ENCODE results near the gene ZNF695.
"Not testable (repeated sequence)": the region's sequence is repeated elsewhere in the genome, so short reads cannot be mapped to it uniquely, and the experiment has no call there.

The ZNF695 gene

GRCh38 chr1:247007511-247008405 is at the start of gene ZNF695:
ZNF695 (minus strand) TSS chr1:247008057; CDS start chr1:247007908, 149 bp downstream.
- H3K27me3 ChIP-seq (ENCODE audit: low read depth), result no peaks in the 10 kb centered on the region
- DNase-seq (ENCODE audit: low spot score in 2 of 2), result peak; percentile 95 to 98
- H3K4me1 ChIP-seq, result peaks cover 7% of the 10 kb centered on the region
- H3K9me3 ChIP-seq, result peaks cover 29% of the 10 kb centered on the region
- H3K4me3 ChIP-seq, result peak within 1 kb of the TSS; percentile 90
- in situ Hi-C loops (cut with MboI; ENCODE audit: low sequenced_read_pairs), result no loop called here
- peaks cover 26% of the 10 kb centered on the region for H3K36me3 ChIP-seq (replicated peaks)

GRCh38 chr1:247056071-247056470 is 48.2 kb upstream of the ZNF695 start:
- Histone ChIP-seq H3K4me3 (no peak overlapping the region), H3K27me3 (ENCODE audit: low read depth) (no peaks in the 10 kb centered on the region), H3K9me3 (peaks cover 51% of the 10 kb centered on the region), H3K36me3 (replicated peaks) (no peaks in the 10 kb centered on the region), H3K4me1 (no peaks in the 10 kb centered on the region)
- DNase-seq (ENCODE audit: low spot score in 2 of 2), result no peak
- in situ Hi-C loops (cut with MboI; ENCODE audit: low sequenced_read_pairs), result no loop called here

- peaks cover 46% of the 10 kb centered on the region for H3K9me3 ChIP-seq
- no peaks in the 10 kb centered on the region for H3K27me3 ChIP-seq (ENCODE audit: low read depth)
- no peak for DNase-seq (ENCODE audit: low spot score in 2 of 2)
- H3K36me3 ChIP-seq (replicated peaks), result no peaks in the 10 kb centered on the region
- in situ Hi-C loops (cut with MboI; ENCODE audit: low sequenced_read_pairs), result no loop called here
- H3K4me1 ChIP-seq, result no peaks in the 10 kb centered on the region
- no peak overlapping the region for H3K4me3 ChIP-seq
Measured at GRCh38 chr1:247054992-247055415, 47.1 kb upstream of the ZNF695 start.

- Histone ChIP-seq H3K4me1 (no peaks in the 10 kb centered on the region), H3K4me3 (no peak overlapping the region), H3K36me3 (replicated peaks) (no peaks in the 10 kb centered on the region), H3K27me3 (ENCODE audit: low read depth) (no peaks in the 10 kb centered on the region), H3K9me3 (peaks cover 42% of the 10 kb centered on the region)
- no peak for DNase-seq (ENCODE audit: low spot score in 2 of 2)
- in situ Hi-C loops (cut with MboI; ENCODE audit: low sequenced_read_pairs), result no loop called here
Measured at GRCh38 chr1:247047702-247048101, 39.8 kb upstream of the ZNF695 start.

GRCh38 chr1:247047260-247047659 is 39.4 kb upstream of the ZNF695 start:
- in situ Hi-C loops (cut with MboI; ENCODE audit: low sequenced_read_pairs), result no loop called here
- no peak for DNase-seq (ENCODE audit: low spot score in 2 of 2)
- Histone ChIP-seq H3K27me3 (ENCODE audit: low read depth) (no peaks in the 10 kb centered on the region), H3K4me3 (no peak overlapping the region), H3K9me3 (peaks cover 43% of the 10 kb centered on the region), H3K4me1 (no peaks in the 10 kb centered on the region), H3K36me3 (replicated peaks) (no peaks in the 10 kb centered on the region)

GRCh38 chr1:247043406-247043805 is 35.5 kb upstream of the ZNF695 start:
- DNase-seq (ENCODE audit: low spot score in 2 of 2), result no peak
- H3K36me3 ChIP-seq (replicated peaks), result peaks cover 7% of the 10 kb centered on the region
- in situ Hi-C loops (cut with MboI; ENCODE audit: low sequenced_read_pairs), result no loop called here
- H3K4me1 ChIP-seq, result no peaks in the 10 kb centered on the region
- peaks cover 47% of the 10 kb centered on the region for H3K9me3 ChIP-seq
- no peak overlapping the region for H3K4me3 ChIP-seq
- no peaks in the 10 kb centered on the region for H3K27me3 ChIP-seq (ENCODE audit: low read depth)

GRCh38 chr1:247037511-247038320 is 29.9 kb upstream of the ZNF695 start:
- Histone ChIP-seq H3K4me1 (no peaks in the 10 kb centered on the region), H3K4me3 (no peak overlapping the region), H3K9me3 (peaks cover 28% of the 10 kb centered on the region), H3K27me3 (ENCODE audit: low read depth) (no peaks in the 10 kb centered on the region), H3K36me3 (replicated peaks) (peaks cover 27% of the 10 kb centered on the region)
- DNase-seq (ENCODE audit: low spot score in 2 of 2), result no peak
- in situ Hi-C loops (cut with MboI; ENCODE audit: low sequenced_read_pairs), result no loop called here

- H3K36me3 ChIP-seq (replicated peaks); H3K4me3 ChIP-seq; DNase-seq (ENCODE audit: low spot score in 2 of 2); in situ Hi-C loops (cut with MboI; ENCODE audit: low sequenced_read_pairs); H3K9me3 ChIP-seq; H3K27me3 ChIP-seq (ENCODE audit: low read depth); H3K4me1 ChIP-seq: not testable (repeated sequence)
Measured at GRCh38 chr1:247032306-247032705, 24.4 kb upstream of the ZNF695 start.

- H3K27me3 ChIP-seq (ENCODE audit: low read depth); H3K4me1 ChIP-seq; H3K4me3 ChIP-seq; DNase-seq (ENCODE audit: low spot score in 2 of 2); H3K36me3 ChIP-seq (replicated peaks); H3K9me3 ChIP-seq; in situ Hi-C loops (cut with MboI; ENCODE audit: low sequenced_read_pairs): not testable (repeated sequence)
Measured at GRCh38 chr1:247024658-247025057, 16.8 kb upstream of the ZNF695 start.

- no peak for DNase-seq (ENCODE audit: low spot score in 2 of 2)
- Histone ChIP-seq H3K36me3 (replicated peaks) (no peaks in the 10 kb centered on the region), H3K4me3 (no peak overlapping the region), H3K4me1 (peaks cover 7% of the 10 kb centered on the region; the same call in 1 of the 2 replicates), H3K9me3 (peaks cover 8% of the 10 kb centered on the region; the same call in 1 of the 2 replicates), H3K27me3 (ENCODE audit: low read depth) (no peaks in the 10 kb centered on the region)
- in situ Hi-C loops (cut with MboI; ENCODE audit: low sequenced_read_pairs), result no loop called here
Measured at GRCh38 chr1:247013391-247013790, 5.5 kb upstream of the ZNF695 start.

GRCh38 chr1:247008406-247008799 is 546 bp upstream of the ZNF695 start:
- peaks cover 26% of the 10 kb centered on the region for H3K9me3 ChIP-seq
- peaks cover 26% of the 10 kb centered on the region for H3K36me3 ChIP-seq (replicated peaks)
- peaks cover 7% of the 10 kb centered on the region for H3K4me1 ChIP-seq
- peak overlapping the region; percentile 90 for H3K4me3 ChIP-seq
- no peaks in the 10 kb centered on the region for H3K27me3 ChIP-seq (ENCODE audit: low read depth)
- in situ Hi-C loops (cut with MboI; ENCODE audit: low sequenced_read_pairs), result no loop called here
- no peak for DNase-seq (ENCODE audit: low spot score in 2 of 2)

- H3K4me1 ChIP-seq; H3K27me3 ChIP-seq (ENCODE audit: low read depth); H3K4me3 ChIP-seq; DNase-seq (ENCODE audit: low spot score in 2 of 2); in situ Hi-C loops (cut with MboI; ENCODE audit: low sequenced_read_pairs): not testable (repeated sequence)
- Histone ChIP-seq H3K36me3 (replicated peaks) (peaks cover 36% of the 10 kb centered on the region), H3K9me3 (peaks cover 40% of the 10 kb centered on the region)
Measured at GRCh38 chr1:247004081-247004480, 3.8 kb downstream of the ZNF695 start.

- Histone ChIP-seq H3K4me1 (no peaks in the 10 kb centered on the region), H3K9me3 (peaks cover 50% of the 10 kb centered on the region), H3K4me3 (no peak overlapping the region), H3K27me3 (ENCODE audit: low read depth) (no peaks in the 10 kb centered on the region), H3K36me3 (replicated peaks) (peaks cover 69% of the 10 kb centered on the region)
- no peak for DNase-seq (ENCODE audit: low spot score in 2 of 2)
- in situ Hi-C loops (cut with MboI; ENCODE audit: low sequenced_read_pairs), result no loop called here
Measured at GRCh38 chr1:246989901-246990300, 18.0 kb downstream of the ZNF695 start.

- in situ Hi-C loops (cut with MboI; ENCODE audit: low sequenced_read_pairs), result no loop called here
- no peak overlapping the region for H3K4me3 ChIP-seq
- H3K4me1 ChIP-seq, result no peaks in the 10 kb centered on the region
- DNase-seq (ENCODE audit: low spot score in 2 of 2), result no peak
- peaks cover 48% of the 10 kb centered on the region for H3K9me3 ChIP-seq
- H3K36me3 ChIP-seq (replicated peaks), result peaks cover 71% of the 10 kb centered on the region
- no peaks in the 10 kb centered on the region for H3K27me3 ChIP-seq (ENCODE audit: low read depth)
Measured at GRCh38 chr1:246988316-246988715, 19.5 kb downstream of the ZNF695 start.

All from HAP-1 (cell line).